ENCODE data around the gene ZDHHC14. TPM values are rescaled to one million over a fixed set of nuclear protein-coding genes. Genes with fewer than 3 reads are reported as not detected.

ZDHHC14 gene
- total and polyA plus RNA-seq, 7 donors: 2.4 to 12.6 (median 9.6) TPM

DNA sequence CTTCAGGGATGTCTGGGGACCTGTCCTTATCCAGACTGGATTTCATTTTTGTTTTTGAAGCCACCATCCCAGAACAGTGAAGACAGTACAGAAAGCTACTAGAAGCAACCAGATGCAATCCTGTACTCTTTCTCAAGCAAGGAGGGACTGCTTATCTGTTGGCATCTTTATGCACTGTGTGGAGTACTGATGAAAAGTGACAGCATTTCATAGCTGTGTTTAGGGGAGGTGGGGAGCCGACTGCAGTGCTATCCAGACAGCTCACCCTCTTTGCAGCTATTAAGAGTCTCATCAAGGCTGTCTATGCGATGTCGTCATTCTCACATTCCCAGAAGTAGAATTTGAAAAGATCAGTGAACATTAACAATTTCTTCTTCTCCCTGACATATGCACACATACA lies 5.5 kb downstream of the ZDHHC14 start:
- H3K4me3 ChIP-seq: no peak overlapping the region
- WGBS, 2 donors: 88 to 91% methylated on average over 3 of the region's 3 CpGs
- H3K36me3 ChIP-seq: no peaks in the 10 kb centered on the region
- intact Hi-C loops (cut with DNase I): no loop called here
- TF ChIP-seq POLR2AphosphoS5 (IDR thresholded peaks at IDR 0.05) (no peak), POLR2A (IDR thresholded peaks at IDR 0.05) (no peak), CTCF (IDR thresholded peaks at IDR 0.05) (no peak), EP300 (IDR thresholded peaks at IDR 0.05) (no peak)
- H3K9me3 ChIP-seq: peaks cover 0 to 8% (median 0%) of the 10 kb centered on the region in 4 donors
- no peak overlapping the region for H3K27ac ChIP-seq
- peaks cover 0 to 14% (median 9%) of the 10 kb centered on the region in 4 donors for H3K4me1 ChIP-seq
- H3K27me3 ChIP-seq: no peaks in the 10 kb centered on the region
- no peak for DNase-seq

GRCh38 chr6:157388924-157389323 lies 7.9 kb downstream of the ZDHHC14 start:
- H3K4me1 ChIP-seq: no peaks in the 10 kb centered on the region
- peaks cover 0 to 8% (median 0%) of the 10 kb centered on the region in 4 donors for H3K9me3 ChIP-seq
- no peak overlapping the region for H3K27ac ChIP-seq
- H3K36me3 ChIP-seq: no peaks in the 10 kb centered on the region
- 88 to 94% methylated on average over 2 of the region's 2 CpGs for WGBS, 2 donors
- H3K4me3 ChIP-seq: no peak overlapping the region
- DNase-seq: no peak
- H3K27me3 ChIP-seq: no peaks in the 10 kb centered on the region
- intact Hi-C loops (cut with DNase I): loop anchor here (1.0 kb wide), 1 partner anchor 278 kb away; no protein-coding TSS in a partner anchor
- TF ChIP-seq POLR2A (IDR thresholded peaks at IDR 0.05) (no peak), POLR2AphosphoS5 (IDR thresholded peaks at IDR 0.05) (no peak), EP300 (IDR thresholded peaks at IDR 0.05) (no peak), CTCF (IDR thresholded peaks at IDR 0.05) (no peak)

DNA sequence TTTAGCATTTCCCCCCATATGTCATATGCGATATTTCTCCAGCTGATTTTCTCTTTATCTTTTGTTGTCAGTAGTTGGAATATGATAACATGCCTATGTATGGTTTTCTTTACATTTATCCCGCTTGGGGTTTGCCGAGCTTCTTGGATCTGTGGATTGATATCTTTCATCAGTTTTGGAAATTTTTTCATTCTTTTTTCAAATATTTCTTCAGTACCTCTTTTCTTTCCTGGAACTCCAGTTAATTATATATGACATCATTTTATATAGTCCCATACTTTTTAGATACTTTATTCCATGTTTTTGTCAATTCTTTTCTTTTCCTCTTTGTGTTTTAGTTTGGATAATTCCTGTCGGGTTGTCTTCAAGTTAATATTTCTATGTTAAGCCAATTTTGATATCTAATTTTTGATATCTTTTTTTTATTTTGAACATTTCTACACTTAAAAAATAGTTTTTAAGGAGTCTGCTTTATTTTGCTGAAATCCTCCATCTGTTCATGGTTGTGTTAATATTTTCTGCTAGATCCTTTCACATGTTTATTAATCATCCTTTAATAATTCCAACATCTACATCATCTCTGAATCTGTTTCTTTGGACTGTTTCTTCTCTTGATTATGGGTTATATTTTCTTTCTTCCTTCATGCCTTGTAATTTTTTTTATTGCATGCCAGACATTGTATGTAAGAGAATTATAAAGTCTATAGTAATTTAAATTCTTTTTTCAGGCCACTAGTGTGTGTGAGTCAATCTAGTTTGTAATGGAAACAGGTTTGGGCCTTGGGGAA lies 9.5 kb downstream of the ZDHHC14 start:
- DNase-seq: no peak
- Histone ChIP-seq H3K9me3 (peaks cover 0 to 8% (median 0%) of the 10 kb centered on the region in 4 donors), H3K36me3 (no peaks in the 10 kb centered on the region), H3K4me1 (no peaks in the 10 kb centered on the region), H3K27ac (no peak overlapping the region), H3K27me3 (no peaks in the 10 kb centered on the region), H3K4me3 (no peak overlapping the region)
- 97% methylated on average over 4 of the region's 4 CpGs for WGBS, 2 donors
- no peak for TF ChIP-seq POLR2AphosphoS5 (IDR thresholded peaks at IDR 0.05)
- TF ChIP-seq CTCF (IDR thresholded peaks at IDR 0.05): no peak
- no peak for TF ChIP-seq POLR2A (IDR thresholded peaks at IDR 0.05)
- no peak for TF ChIP-seq EP300 (IDR thresholded peaks at IDR 0.05)
- intact Hi-C loops (cut with DNase I): no loop called here

DNA sequence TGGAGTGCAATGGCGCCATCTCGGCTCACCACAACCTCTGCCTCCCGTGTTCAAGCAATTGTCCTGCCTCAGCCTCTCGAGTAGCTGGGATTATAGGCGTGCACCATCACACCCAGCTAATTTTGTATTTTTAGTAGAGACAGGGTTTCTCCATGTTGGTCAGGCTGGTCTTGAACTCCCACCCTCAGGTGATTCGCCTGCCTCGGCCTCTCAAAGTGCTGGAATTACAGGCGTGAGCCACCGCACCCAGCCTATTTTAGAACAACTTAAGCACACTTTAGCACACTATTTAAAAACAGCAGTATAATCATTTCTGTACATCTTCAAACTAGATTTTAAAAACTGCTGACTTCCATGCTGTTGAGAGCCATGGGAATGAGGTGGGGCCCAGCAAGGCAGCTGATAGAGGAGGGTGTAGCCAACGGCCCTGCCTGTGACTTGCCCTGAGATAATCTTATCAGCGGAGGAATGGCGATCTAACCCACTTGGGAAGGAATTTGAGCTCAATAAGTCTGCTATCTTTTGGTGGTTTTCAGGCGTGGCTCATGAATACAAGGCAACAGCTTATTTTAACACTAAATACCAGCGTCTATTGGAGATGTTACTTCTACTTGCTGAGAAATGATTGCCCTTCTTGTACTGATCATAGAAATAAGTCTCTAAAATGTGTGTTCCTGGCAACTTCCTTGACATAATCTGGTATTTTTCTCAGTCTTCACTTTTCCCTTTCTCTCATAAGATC lies 12.1 kb downstream of the ZDHHC14 start:
- 47 to 82% methylated on average over 14 of the region's 14 CpGs for WGBS, 2 donors
- Histone ChIP-seq H3K36me3 (no peaks in the 10 kb centered on the region), H3K27ac (no peak overlapping the region), H3K4me3 (no peak overlapping the region), H3K4me1 (no peaks in the 10 kb centered on the region), H3K9me3 (peaks cover 0 to 8% (median 0%) of the 10 kb centered on the region in 4 donors), H3K27me3 (no peaks in the 10 kb centered on the region)
- intact Hi-C loops (cut with DNase I): no loop called here
- no peak for DNase-seq
- TF ChIP-seq CTCF (IDR thresholded peaks at IDR 0.05) (no peak), EP300 (IDR thresholded peaks at IDR 0.05) (no peak), POLR2AphosphoS5 (IDR thresholded peaks at IDR 0.05) (no peak), POLR2A (IDR thresholded peaks at IDR 0.05) (no peak)
